PC-9 (cell line): ENCODE results near the gene LY6G5B. TPM values are rescaled to one million over a fixed set of nuclear protein-coding genes. Genes with fewer than 3 reads are reported as not detected.

Source experiments
- BruUV-seq: library from RNA; stranded (reverse); fragments of 400-500 nt; replicated peaks from 2 replicates; lab custom pipeline; 2021; lab: Mats Ljungman, UMichigan
- CTCF ChIA-PET: fragments of 300-600 bp; sonication (Branson Sonifier 250); formaldehyde crosslinking; loops from one replicate; lab custom pipeline; 2022; ENCODE audit warnings: antibody characterized with exemption; lab: Charles Lee
- POLR2A ChIA-PET: fragments of 300-600 bp; sonication (Branson Sonifier 250); formaldehyde crosslinking; loops from one replicate; lab custom pipeline; 2022; ENCODE audit warnings: antibody characterized with exemption; ENCODE audit not compliant: unreplicated experiment; lab: Charles Lee
- DNase-seq, 2 experiments: peaks; one replicate each; pipeline versions ENCODE4 v3.0.0 to v3.0.0-alpha.2; 2015 to 2022; ENCODE audit warnings: mixed read lengths in 1 of 2
- H2AFZ ChIP-seq: fragments of 200-600 bp; sonication (generic); 2 replicates; pipeline ENCODE4 v1.8.1; 2017; ENCODE audit warnings: antibody characterized with exemption
- H3F3A ChIP-seq: fragments of 200-600 bp; sonication (generic); 2 replicates; pipeline ENCODE4 v1.8.1; 2017; ENCODE audit warnings: antibody characterized with exemption, mild to moderate bottlenecking, low read depth; ENCODE audit not compliant: insufficient read depth
- H3K27ac ChIP-seq: fragments of 200-600 bp; sonication (generic); 2 replicates; pipeline ENCODE4 v1.6.1; 2016; ENCODE audit warnings: mixed run types
- H3K27me3 ChIP-seq: fragments of 200-600 bp; sonication (generic); 2 replicates; pipeline ENCODE4 v1.6.1; 2016; ENCODE audit warnings: low read depth, mixed run types; ENCODE audit not compliant: insufficient read depth
- H3K36me3 ChIP-seq: fragments of 200-600 bp; sonication (generic); 2 replicates; pipeline ENCODE4 v1.6.1; 2016; ENCODE audit warnings: low read depth, mixed run types
- H3K4me1 ChIP-seq: fragments of 200-600 bp; sonication (generic); replicated peaks from 2 replicates; pipeline ENCODE4 v1.6.1; 2016; ENCODE audit warnings: mixed run types; ENCODE audit not compliant: insufficient read depth
- H3K4me2 ChIP-seq: fragments of 200-600 bp; sonication (generic); 2 replicates; pipeline ENCODE4 v1.6.1; 2017; ENCODE audit warnings: mixed run types
- H3K4me3 ChIP-seq: fragments of 200-600 bp; sonication (generic); 2 replicates; pipeline ENCODE4 v1.6.1; 2016; ENCODE audit warnings: mixed run types
- H3K79me2 ChIP-seq: fragments of 200-600 bp; sonication (generic); 2 replicates; pipeline ENCODE4 v1.6.1; 2017; ENCODE audit warnings: low read depth, mixed run types
- H3K9me2 ChIP-seq: fragments of 200-600 bp; sonication (generic); 2 replicates; pipeline ENCODE4 v1.8.1; 2017; ENCODE audit warnings: mild to moderate bottlenecking; ENCODE audit not compliant: insufficient read depth
- H3K9me3 ChIP-seq: fragments of 200-600 bp; sonication (generic); 2 replicates; pipeline ENCODE4 v1.8.1; 2016; ENCODE audit warnings: low read depth; ENCODE audit not compliant: insufficient read depth
- H4K20me1 ChIP-seq: fragments of 200-600 bp; sonication (generic); 2 replicates; pipeline ENCODE4 v1.8.1; 2017; ENCODE audit not compliant: insufficient read depth
- EZH2 ChIP-seq: fragments of 200-600 bp; sonication (generic); IDR thresholded peaks from 2 replicates; pipeline ENCODE4 v1.8.0; 2017; ENCODE audit warnings: antibody characterized with exemption, low read depth
- intact Hi-C: fragments of 100-400 bp; cut with micrococcal nuclease; formaldehyde crosslinking; loops from one replicate; pipeline ENCODE4 v1.10.0; 2022; ENCODE audit not compliant: unreplicated experiment
- total RNA-seq: library from RNA; stranded (reverse); gene quantifications from 2 replicates; pipeline ENCODE4 v1.2.3, GENCODE V29; 2021
- TF ChIP-seq, protein P1 (sequence below): fragments of 200-600 bp; sonication (generic); conservative IDR thresholded peaks from 2 replicates; pipeline ENCODE4 v1.6.1; 2017; ENCODE audit warnings: mixed run types, antibody characterized with exemption, mild to moderate bottlenecking, moderate library complexity

LY6G5B gene
- total RNA-seq, 1 experiment from 2014 or later, result 24.0 TPM

DNA sequence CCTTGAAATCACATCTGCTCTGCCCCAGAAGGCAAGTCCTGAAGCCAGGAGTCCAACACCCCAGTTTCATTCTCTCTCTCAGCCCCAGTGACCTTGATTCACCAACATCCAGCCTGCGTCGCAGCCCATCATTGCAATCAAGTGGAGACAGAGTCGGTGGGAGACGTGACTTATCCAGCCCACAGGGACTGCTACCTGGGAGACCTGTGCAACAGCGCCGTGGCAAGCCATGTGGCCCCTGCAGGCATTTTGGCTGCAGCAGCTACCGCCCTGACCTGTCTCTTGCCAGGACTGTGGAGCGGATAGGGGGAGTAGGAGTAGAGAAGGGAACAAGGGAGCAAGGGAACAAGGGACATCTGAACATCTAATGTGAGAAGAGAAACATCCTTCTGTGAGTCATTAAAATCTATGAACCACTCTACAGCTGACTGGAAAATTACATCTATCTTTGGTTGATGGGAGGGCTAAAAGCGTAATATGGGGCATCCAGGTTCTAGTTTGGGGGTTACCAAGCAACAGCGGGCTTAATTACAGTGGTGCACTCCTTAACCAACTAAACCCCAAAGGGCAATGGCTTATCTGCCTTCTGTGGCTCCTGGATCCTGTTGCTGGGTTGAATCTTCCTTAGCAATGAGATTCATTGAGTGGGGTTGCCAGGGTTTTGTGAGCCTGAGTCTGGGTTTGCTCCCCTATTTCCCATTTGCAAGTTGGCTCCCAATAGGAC, 47.9 kb downstream of the LY6G5B start:
- POLR2A ChIA-PET, result no interaction called here
- peaks cover 42% of the 10 kb centered on the region for H3K4me1 ChIP-seq
- BruUV-seq, result no TSS peak

DNA sequence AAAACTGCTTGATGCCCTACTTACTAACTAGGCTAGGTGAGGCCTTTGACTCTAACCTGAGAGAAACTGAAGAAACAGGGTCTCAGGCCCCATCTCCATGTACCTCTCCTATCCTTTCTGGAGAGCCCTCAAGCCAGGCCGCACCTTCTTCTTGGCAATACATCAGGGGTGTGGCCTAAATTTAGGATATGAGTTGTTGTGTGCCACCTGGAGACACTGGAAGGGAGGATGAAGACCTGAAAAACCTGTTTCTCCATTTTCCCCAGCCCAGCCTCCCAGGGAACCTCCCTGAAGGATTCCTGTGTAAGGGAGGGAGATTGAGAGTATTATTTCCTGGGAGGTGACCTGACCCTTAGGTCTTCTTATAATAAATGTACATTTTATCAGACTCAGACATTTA, 48.5 kb downstream of the LY6G5B start:
- TF ChIP-seq, protein P1, sequence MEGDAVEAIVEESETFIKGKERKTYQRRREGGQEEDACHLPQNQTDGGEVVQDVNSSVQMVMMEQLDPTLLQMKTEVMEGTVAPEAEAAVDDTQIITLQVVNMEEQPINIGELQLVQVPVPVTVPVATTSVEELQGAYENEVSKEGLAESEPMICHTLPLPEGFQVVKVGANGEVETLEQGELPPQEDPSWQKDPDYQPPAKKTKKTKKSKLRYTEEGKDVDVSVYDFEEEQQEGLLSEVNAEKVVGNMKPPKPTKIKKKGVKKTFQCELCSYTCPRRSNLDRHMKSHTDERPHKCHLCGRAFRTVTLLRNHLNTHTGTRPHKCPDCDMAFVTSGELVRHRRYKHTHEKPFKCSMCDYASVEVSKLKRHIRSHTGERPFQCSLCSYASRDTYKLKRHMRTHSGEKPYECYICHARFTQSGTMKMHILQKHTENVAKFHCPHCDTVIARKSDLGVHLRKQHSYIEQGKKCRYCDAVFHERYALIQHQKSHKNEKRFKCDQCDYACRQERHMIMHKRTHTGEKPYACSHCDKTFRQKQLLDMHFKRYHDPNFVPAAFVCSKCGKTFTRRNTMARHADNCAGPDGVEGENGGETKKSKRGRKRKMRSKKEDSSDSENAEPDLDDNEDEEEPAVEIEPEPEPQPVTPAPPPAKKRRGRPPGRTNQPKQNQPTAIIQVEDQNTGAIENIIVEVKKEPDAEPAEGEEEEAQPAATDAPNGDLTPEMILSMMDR, result no peak
- TF ChIP-seq EZH2, result no peak
- no peaks in the 10 kb centered on the region for H3K9me3 ChIP-seq
- H4K20me1 ChIP-seq, result no peaks in the 10 kb centered on the region
- CTCF ChIA-PET, result interaction anchor here (0.5 kb wide), 1 partner anchor 53 kb away, joined by 14 read pairs; no protein-coding TSS in a partner anchor
- POLR2A ChIA-PET, result no interaction called here
- H3K4me3 ChIP-seq, result no peak overlapping the region
- H2AFZ ChIP-seq, result no peak overlapping the region
- no peaks in the 10 kb centered on the region for H3K36me3 ChIP-seq
- H3F3A ChIP-seq, result peaks cover 27% of the 10 kb centered on the region; the same call in 1 of the 2 replicates
- H3K27ac ChIP-seq, result no peak overlapping the region; the same call in 1 of the 2 replicates
- H3K27me3 ChIP-seq, result no peaks in the 10 kb centered on the region
- intact Hi-C loops, result no loop called here
- DNase-seq, result peak; percentile 77 to 91
- H3K9me2 ChIP-seq, result no peaks in the 10 kb centered on the region
- H3K79me2 ChIP-seq, result no peaks in the 10 kb centered on the region
- H3K4me2 ChIP-seq, result peak overlapping the region; percentile 59
- peaks cover 42% of the 10 kb centered on the region for H3K4me1 ChIP-seq
- BruUV-seq, result no TSS peak

More for the DNA sequence above, 47.9 kb downstream of the LY6G5B start:
- Histone ChIP-seq H3K79me2 (no peaks in the 10 kb centered on the region), H3K36me3 (no peaks in the 10 kb centered on the region), H3K27me3 (no peaks in the 10 kb centered on the region), H4K20me1 (no peaks in the 10 kb centered on the region), H3F3A (peaks cover 27% of the 10 kb centered on the region; the same call in 1 of the 2 replicates), H3K4me3 (no peak overlapping the region), H2AFZ (no peak overlapping the region), H3K27ac (no peak overlapping the region), H3K4me2 (peak overlapping the region; percentile 59), H3K9me2 (no peaks in the 10 kb centered on the region), H3K9me3 (no peaks in the 10 kb centered on the region)
- CTCF ChIA-PET, result no interaction called here
- TF ChIP-seq, protein P1, result no peak
- TF ChIP-seq EZH2, result no peak
- DNase-seq, result no peak
- intact Hi-C loops, result no loop called here

DNA sequence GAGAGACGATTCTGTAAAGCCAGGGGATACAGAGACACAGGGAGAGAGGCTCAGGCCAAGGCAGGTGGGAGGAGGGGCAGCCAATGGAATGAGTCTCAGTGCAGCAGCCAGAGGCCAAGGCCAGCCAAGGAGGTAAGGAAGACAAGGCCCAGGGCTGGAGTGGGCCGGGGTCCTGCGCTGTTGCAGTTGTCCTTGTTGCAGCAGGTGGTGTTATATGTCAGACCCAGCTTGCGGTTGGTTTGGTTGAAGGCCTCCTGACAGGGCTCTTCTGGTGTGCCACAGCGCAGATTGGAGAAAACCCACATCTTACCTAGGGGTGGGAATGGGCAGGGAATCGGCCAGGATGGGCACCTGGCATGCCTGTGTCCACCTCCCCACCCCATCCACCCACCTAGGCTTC, 49.2 kb downstream of the LY6G5B start:
- TF ChIP-seq EZH2, result no peak
- TF ChIP-seq, protein P1, result no peak
- Histone ChIP-seq H3K27ac (no peak overlapping the region; the same call in 1 of the 2 replicates), H3K4me3 (no peak overlapping the region), H2AFZ (no peak overlapping the region), H4K20me1 (no peaks in the 10 kb centered on the region), H3K4me1 (peaks cover 42% of the 10 kb centered on the region), H3K36me3 (no peaks in the 10 kb centered on the region), H3K9me2 (no peaks in the 10 kb centered on the region), H3K79me2 (no peaks in the 10 kb centered on the region), H3K4me2 (peak overlapping the region; percentile 59), H3K9me3 (no peaks in the 10 kb centered on the region), H3F3A (peaks cover 27% of the 10 kb centered on the region; the same call in 1 of the 2 replicates), H3K27me3 (no peaks in the 10 kb centered on the region)
- CTCF ChIA-PET, result interaction anchor here (0.6 kb wide), 1 partner anchor 535 kb away, joined by 5 read pairs; no protein-coding TSS in a partner anchor
- intact Hi-C loops, result no loop called here
- BruUV-seq, result no TSS peak
- POLR2A ChIA-PET, result interaction anchor here (0.6 kb wide), 1 partner anchor 118 kb away, joined by 4 read pairs; no protein-coding TSS in a partner anchor
- DNase-seq, result no peak
